ENCODE results near the gene KIAA0513. TPM values are rescaled to one million over a fixed set of nuclear protein-coding genes. Genes with fewer than 3 reads are reported as not detected.

Gene KIAA0513
- total RNA-seq, 1 donor from 2014 or later: 4.4 TPM

DNA sequence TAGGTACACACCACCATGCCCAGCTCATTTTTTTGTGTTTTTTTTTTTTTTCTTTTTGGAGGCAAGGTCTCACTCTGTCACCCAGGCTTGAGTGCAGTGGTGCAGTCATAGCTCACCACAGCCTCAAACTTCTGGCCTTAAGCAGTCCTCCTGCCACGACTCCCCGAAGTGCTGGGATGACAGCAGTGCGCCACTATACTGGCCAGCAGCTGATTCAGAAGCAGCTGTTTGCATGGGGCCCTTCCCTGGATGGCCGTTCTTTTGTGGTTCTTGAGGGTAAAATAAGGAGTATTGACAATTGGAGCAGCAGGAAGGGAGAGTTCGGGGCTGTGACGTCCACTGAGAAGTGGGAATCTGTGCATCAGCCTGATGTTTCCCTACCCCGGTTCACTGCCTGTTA is 41.6 kb downstream of the KIAA0513 start:
- no peak for DNase-seq (ENCODE audit: low read depth, low spot score)

GRCh38 chr16:85072076-85072860 is 44.7 kb downstream of the KIAA0513 start:
- no peak for DNase-seq (ENCODE audit: low read depth, low spot score)

- DNase-seq (ENCODE audit: low read depth, low spot score): no peak
Measured at GRCh38 chr16:85072947-85073346, 45.4 kb downstream of the KIAA0513 start.

DNA sequence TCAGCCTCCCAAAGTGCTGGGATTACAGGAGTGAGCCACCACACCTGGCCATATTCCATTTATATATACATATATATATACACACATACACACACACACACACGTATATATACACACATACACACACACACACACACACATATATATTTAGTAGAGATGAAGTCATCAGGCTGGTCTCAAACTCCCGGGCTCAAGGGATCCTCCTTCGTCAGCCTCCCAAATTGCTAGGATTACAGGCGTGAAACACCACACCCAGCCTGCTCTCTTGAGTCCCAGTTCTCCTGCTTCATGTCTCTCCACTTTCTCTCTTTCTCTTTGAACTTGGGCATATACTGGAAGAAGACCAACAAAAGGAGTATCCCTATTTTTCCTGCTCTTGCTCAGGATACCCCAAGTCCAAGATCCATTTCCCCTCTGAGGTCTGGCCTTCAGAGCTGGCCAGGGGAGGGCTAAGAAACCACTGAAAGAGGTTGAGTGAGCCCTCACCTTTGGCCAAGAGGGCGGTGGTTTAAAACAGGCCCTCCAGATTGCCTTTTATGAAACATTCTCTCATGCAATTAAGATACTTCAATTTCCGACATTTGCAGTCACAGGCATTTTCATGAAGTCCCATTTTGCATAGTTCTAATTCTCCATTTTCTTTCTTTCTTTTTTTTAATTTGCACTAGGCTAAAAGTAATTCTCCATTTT is 46.8 kb downstream of the KIAA0513 start:
- DNase-seq (ENCODE audit: low read depth, low spot score): no peak

DNA sequence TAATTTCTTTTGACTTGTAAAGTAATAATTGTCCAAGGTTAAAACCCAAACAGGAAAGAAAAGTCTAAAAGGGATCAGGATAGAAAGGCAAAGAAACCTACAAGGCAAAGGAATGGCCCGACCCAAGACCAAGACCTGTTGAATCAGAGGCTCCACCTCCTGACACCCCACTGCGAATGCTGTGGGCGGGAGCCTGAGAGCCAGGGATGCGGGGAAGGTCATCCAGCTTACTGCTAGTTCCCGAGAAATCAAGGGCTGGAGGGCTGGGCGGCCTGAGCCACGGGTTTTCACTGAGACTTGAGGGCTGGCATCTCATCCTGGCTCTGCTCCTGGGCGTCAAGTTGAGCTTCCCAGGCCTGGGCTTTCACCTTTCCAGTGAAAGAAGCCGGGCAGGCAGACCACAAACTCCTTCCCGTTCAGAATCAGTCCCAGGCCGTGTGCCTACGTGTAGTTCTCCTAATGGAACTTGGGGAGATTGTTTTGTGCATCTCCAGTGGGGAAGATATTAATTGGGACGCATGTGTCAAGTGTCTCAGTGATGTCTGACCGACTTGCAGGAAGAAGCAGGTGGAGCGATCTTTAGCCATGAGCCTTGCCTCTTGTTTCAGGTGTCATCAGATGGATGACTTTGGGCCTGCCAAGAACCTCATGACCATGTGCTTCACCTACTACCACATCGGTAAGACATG is 47.8 kb downstream of the KIAA0513 start:
- no peak for DNase-seq (ENCODE audit: low read depth, low spot score)

DNA sequence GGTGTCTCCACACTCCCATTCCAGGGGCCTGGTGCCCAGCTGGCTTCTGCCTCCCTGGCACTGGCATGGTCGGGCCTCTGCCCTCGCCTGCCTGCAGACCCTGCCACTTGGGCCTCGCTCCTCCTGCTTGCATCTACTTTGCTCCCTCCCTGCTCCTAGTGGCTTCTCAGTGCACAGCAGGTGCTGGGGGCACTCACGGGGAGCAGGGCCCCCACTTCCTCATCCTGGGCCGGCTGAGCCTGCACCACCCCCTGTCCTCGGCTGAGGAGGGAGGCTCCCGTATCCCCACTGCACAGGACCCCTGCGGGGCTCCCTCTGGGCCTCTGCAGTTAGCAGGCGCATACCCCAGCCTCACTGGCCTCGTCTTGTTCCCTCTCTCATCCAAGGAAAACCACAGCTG is 49.4 kb downstream of the KIAA0513 start:
- DNase-seq (ENCODE audit: low read depth, low spot score): no peak

DNA sequence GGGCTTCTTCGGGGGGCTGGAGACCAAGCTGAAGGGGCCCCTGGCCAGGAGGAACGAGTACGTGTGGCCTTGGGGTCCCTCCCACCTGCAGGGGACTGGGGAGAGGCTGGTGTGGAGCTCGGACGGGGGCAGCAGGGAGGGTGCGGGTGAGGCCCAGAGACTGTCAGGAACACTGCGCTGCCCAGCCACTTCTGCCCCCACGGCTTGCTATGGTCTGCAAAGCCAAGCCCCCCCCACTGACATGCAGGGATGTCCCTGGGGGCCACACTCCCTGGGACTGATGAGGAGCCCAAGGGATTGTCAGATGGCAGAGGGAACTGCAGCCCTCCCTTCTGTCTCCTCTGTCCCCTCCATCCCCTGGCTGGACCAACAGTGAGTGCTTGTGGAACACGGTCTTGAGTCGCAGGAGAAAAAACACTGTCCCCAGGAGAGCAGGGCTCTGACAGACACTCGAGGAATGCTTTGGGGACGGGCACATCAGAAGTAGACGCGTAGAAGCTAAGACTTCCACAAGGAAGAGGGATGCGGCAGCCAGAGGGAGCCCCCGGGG is 50.1 kb downstream of the KIAA0513 start:
- no peak for DNase-seq (ENCODE audit: low read depth, low spot score)

- DNase-seq (ENCODE audit: low read depth, low spot score): no peak
Measured at GRCh38 chr16:85078226-85078625, 50.6 kb downstream of the KIAA0513 start.

GRCh38 chr16:85078952-85079351 is 51.4 kb downstream of the KIAA0513 start:
- DNase-seq (ENCODE audit: low read depth, low spot score): no peak

DNA sequence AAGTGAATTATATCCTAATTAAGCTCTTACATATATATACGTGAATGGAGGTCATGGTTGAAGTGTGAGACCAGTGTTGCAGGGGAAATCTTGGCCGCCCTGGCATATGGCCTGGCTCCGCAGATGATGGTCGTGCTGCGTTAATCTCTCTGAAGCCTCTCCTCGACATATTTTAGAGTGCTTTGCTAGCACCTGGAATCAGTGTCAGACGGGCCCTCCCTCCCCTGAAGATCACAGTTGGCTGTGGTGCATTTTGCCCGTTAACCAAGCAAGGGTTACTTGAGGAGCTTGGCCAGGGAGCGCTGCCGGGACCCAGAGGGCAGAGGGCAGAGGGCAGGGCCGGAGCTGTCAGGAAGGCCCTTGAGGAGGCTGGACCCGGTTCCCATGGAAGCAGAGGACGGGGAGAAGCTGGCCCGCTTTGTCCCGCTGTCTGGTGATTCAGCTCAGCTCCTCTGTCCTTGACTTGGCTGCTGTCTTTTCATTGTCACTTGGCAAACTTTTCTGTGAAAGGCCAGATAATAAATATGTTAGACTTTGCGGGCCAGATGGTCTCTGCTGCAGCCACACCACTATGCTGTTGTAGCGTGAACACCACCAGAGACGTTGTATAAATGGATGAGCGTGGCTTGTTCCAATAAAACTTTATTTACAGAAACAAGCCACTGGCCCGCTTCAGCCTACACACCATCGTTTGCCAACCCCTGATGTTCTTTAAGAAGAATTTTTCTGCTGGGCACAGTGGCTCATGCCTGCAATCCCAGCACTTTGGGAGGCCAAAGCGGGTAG is 52.4 kb downstream of the KIAA0513 start:
- no peak for DNase-seq (ENCODE audit: low read depth, low spot score)

GRCh38 chr16:85081038-85081437 is 53.4 kb downstream of the KIAA0513 start:
- DNase-seq (ENCODE audit: low read depth, low spot score): no peak

DNA sequence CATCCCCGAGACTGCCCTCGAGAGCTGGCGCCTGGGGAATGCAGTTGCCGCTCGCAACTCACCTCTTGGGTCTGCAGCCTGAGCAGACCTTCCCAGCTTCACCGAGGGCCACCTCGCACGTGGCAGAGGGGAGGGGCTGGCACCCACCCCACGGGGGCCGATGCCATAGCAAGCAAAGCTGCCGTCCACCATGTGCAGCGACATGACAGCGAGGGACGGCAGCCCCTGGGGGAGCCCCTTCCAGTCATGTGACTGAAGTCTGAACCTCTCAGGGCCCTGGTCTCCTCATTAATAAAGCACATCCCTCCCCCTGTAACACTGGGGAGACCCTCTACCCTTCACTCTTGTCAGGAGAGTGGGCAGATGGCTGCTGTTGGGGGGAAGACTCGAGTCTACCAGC is 54.2 kb downstream of the KIAA0513 start:
- no peak for DNase-seq (ENCODE audit: low read depth, low spot score)

DNA sequence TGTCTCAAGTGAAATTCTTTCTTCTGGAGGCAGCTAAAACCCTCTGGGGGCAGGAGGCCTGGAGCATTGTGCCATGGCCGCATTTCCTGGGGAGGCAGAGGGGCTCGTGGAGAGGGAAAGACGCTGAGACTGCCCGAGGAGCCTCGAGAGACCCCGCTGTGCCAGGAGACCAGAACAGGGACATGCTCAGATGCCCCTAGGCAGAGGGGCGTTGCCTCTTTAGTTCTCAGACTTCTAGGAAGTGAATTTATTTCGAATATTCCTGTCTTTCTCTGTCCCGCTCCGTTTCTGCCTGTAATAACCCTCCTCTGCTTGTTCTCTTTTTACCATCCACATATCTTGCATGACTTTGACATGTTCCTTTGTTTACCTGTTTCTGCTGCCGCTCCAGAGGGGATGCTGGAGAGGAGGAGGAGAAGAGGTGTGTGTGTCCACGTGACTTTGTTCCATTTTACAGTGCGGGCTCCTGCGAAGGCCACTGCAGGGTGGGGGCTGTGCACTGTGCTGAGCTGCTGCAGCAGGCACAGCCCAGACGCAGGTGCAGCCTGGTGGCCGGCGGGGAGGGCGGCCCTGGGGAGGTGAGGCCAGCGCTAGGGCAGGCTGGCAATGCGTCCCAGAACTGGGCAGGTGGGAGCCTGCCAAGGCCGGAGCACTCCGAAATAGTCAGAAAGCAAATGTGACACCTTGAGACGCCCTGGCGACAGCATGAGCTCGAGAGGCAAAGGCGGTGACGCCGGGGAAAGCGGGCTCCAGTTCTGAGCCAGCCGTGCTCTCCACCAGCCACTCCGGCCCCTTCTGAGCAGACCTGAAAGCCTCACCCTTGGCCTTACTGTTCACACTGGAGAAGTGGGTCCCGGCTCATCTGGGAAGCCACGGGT is 54.8 kb downstream of the KIAA0513 start:
- DNase-seq (ENCODE audit: low read depth, low spot score): no peak

- no peak for DNase-seq (ENCODE audit: low read depth, low spot score)
Measured at GRCh38 chr16:85083051-85083639, 55.5 kb downstream of the KIAA0513 start.

GRCh38 chr16:85084841-85085510 is 57.4 kb downstream of the KIAA0513 start:
- DNase-seq (ENCODE audit: low read depth, low spot score): no peak

- no peak for DNase-seq (ENCODE audit: low read depth, low spot score)
Measured at GRCh38 chr16:85085721-85086120, 58.1 kb downstream of the KIAA0513 start.

GRCh38 chr16:85086347-85087291 is 59.0 kb downstream of the KIAA0513 start:
- peak; percentile 15 for DNase-seq (ENCODE audit: low read depth, low spot score)

- DNase-seq (ENCODE audit: low read depth, low spot score): no peak
Measured at GRCh38 chr16:85087899-85088569, 60.4 kb downstream of the KIAA0513 start.

Measured in pulmonary artery endothelial cell (primary cell).